Endothelial cell (in vitro differentiated cells): ENCODE results near the gene PEX7. TPM values are rescaled to one million over a fixed set of nuclear protein-coding genes. Genes with fewer than 3 reads are reported as not detected.

ENCODE experiments used
- DNase-seq: peaks from one replicate; pipeline ENCODE4 v3.0.0; 2021; ENCODE audit warnings: low spot score
- H3K27ac Mint-ChIP-seq: one replicate; pipeline ENCODE4 v1.8.0; 2021; ENCODE audit warnings: mixed read lengths, inconsistent platforms; ENCODE audit not compliant: unreplicated experiment
- H3K27me3 Mint-ChIP-seq: one replicate; pipeline ENCODE4 v1.8.0; 2021; ENCODE audit warnings: mild to moderate bottlenecking, moderate library complexity, mixed read lengths, inconsistent platforms; ENCODE audit not compliant: unreplicated experiment
- H3K36me3 Mint-ChIP-seq: one replicate; pipeline ENCODE4 v1.8.0; 2021; ENCODE audit warnings: mild to moderate bottlenecking, low read depth, mixed read lengths, inconsistent platforms; ENCODE audit not compliant: unreplicated experiment
- H3K4me1 Mint-ChIP-seq: one replicate; pipeline ENCODE4 v1.8.0; 2021; ENCODE audit warnings: mild to moderate bottlenecking, mixed read lengths, inconsistent platforms; ENCODE audit not compliant: unreplicated experiment
- H3K4me3 Mint-ChIP-seq: one replicate; pipeline ENCODE4 v1.8.0; 2021; ENCODE audit warnings: mild to moderate bottlenecking, mixed read lengths, inconsistent platforms; ENCODE audit not compliant: unreplicated experiment
- H3K9me3 Mint-ChIP-seq: one replicate; pipeline ENCODE4 v1.8.0; 2021; ENCODE audit warnings: mixed read lengths, inconsistent platforms; ENCODE audit not compliant: unreplicated experiment
- CTCF ChIP-seq: fragments of 200-600 bp; sonication (generic); IDR thresholded peaks from one replicate; pipeline ENCODE4 v1.5.0; 2021; ENCODE audit warnings: antibody characterized with exemption; ENCODE audit not compliant: unreplicated experiment
- total RNA-seq: library from RNA; stranded (reverse); fragmentation: NEBNext Ultra II Directional; extraction: Animal tissue kit (Norgen Biotek cat#: 25700); gene quantifications from one replicate; pipeline ENCODE4 v1.2.1, GENCODE V29; 2021; ENCODE audit not compliant: unreplicated experiment

The PEX7 gene
- total RNA-seq, 1 donor from 2014 or later, result 3.7 TPM

- Mint-ChIP-seq H3K9me3 (no peaks in the 10 kb centered on the region), H3K4me1 (no peaks in the 10 kb centered on the region), H3K4me3 (no peak overlapping the region), H3K27ac (no peak overlapping the region), H3K27me3 (no peaks in the 10 kb centered on the region), H3K36me3 (no peaks in the 10 kb centered on the region)
- no peak for TF ChIP-seq CTCF
- no peak for DNase-seq
Observed at GRCh38 chr6:136859430-136859829, 37.0 kb downstream of the PEX7 start.

GRCh38 chr6:136860043-136860442 lies 37.7 kb downstream of the PEX7 start:
- Mint-ChIP-seq H3K36me3 (no peaks in the 10 kb centered on the region), H3K27ac (no peak overlapping the region), H3K4me3 (no peak overlapping the region), H3K9me3 (no peaks in the 10 kb centered on the region), H3K27me3 (no peaks in the 10 kb centered on the region), H3K4me1 (no peaks in the 10 kb centered on the region)
- no peak for DNase-seq
- TF ChIP-seq CTCF, result no peak

GRCh38 chr6:136862662-136863061 lies 40.3 kb downstream of the PEX7 start:
- Mint-ChIP-seq H3K4me1 (no peaks in the 10 kb centered on the region), H3K36me3 (no peaks in the 10 kb centered on the region), H3K27ac (no peak overlapping the region), H3K4me3 (no peak overlapping the region), H3K27me3 (no peaks in the 10 kb centered on the region), H3K9me3 (no peaks in the 10 kb centered on the region)
- TF ChIP-seq CTCF, result no peak
- DNase-seq, result no peak

- H3K27me3 Mint-ChIP-seq, result no peaks in the 10 kb centered on the region
- no peak overlapping the region for H3K27ac Mint-ChIP-seq
- no peak overlapping the region for H3K4me3 Mint-ChIP-seq
- TF ChIP-seq CTCF, result no peak
- no peaks in the 10 kb centered on the region for H3K4me1 Mint-ChIP-seq
- no peaks in the 10 kb centered on the region for H3K9me3 Mint-ChIP-seq
- H3K36me3 Mint-ChIP-seq, result no peaks in the 10 kb centered on the region
- no peak for DNase-seq
Observed at GRCh38 chr6:136863752-136864151, 41.4 kb downstream of the PEX7 start.

GRCh38 chr6:136864676-136865075 lies 42.3 kb downstream of the PEX7 start:
- no peaks in the 10 kb centered on the region for H3K4me1 Mint-ChIP-seq
- no peak overlapping the region for H3K27ac Mint-ChIP-seq
- H3K27me3 Mint-ChIP-seq, result no peaks in the 10 kb centered on the region
- H3K9me3 Mint-ChIP-seq, result no peaks in the 10 kb centered on the region
- DNase-seq, result no peak
- H3K36me3 Mint-ChIP-seq, result no peaks in the 10 kb centered on the region
- no peak overlapping the region for H3K4me3 Mint-ChIP-seq
- TF ChIP-seq CTCF, result no peak
